Adrenal gland (tissue), 5 donors: ENCODE measurements around the gene CST6.

Experiments
- CTCF ChIP-seq, 6 experiments: fragments of 450-650 bp in 4 of 6; fragments of 200-600 bp in 2 of 6; sonication (generic) in 1 of 6; IDR thresholded peaks; 1 replicate in 5 of 6; 2 replicates in 1 of 6; pipeline versions ENCODE4 v1.5.1 to v1.8.0; 2016 to 2021; ENCODE audit warnings: antibody characterized with exemption in 6 of 6, mild to moderate bottlenecking in 2 of 6, moderate library complexity in 1 of 6
- POLR2A ChIP-seq, 2 donors: fragments of 450-650 bp; IDR thresholded peaks; one replicate each; pipeline ENCODE4 v1.6.1; 2017; ENCODE audit warnings: antibody characterized with exemption in 2 of 2, mild to moderate bottlenecking in 2 of 2, moderate library complexity in 1 of 2
- donor health status: DM: no; HTN: no; CAD: no.

DNA sequence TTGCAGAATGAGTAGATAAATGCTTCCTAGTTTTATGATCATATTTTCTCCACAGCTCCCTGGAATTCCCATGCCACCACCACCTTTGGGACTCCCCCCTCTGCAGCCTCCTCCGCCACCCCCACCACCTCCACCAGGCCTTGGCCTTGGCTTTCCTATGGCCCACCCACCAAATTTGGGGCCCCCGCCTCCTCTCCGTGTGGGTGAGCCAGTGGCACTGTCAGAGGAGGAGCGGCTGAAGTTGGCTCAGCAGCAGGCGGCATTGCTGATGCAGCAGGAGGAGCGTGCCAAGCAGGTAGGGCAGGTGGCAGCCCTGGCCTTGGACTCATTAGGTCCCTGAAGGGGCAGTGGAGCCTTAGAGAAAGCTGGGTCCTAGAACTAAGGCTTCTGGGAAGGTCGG, 43.2 kb downstream of the CST6 start:
- TF ChIP-seq CTCF (IDR thresholded peaks at IDR 0.05) (no peak), POLR2A (IDR thresholded peaks at IDR 0.05) (no peak)
